K562 (cell line): ENCODE measurements around the gene PRKG2.

Experiments used
- CBX3 ChIP-seq, 2 experiments: IDR thresholded peaks; 1 replicate in 1 of 2; 2 replicates in 1 of 2; pipeline ENCODE4 v1.6.1; 2012; ENCODE audit warnings: inconsistent platforms in 2 of 2, low read length in 2 of 2, borderline replicate concordance in 1 of 2, control low read depth in 1 of 2
- EZH2 ChIP-seq: IDR thresholded peaks from 2 replicates; pipeline ENCODE4 v1.6.1; 2012; ENCODE audit warnings: low read depth, mild to moderate bottlenecking, inconsistent platforms, low read length, borderline replicate concordance
- TAF1 ChIP-seq: IDR thresholded peaks from 2 replicates; pipeline ENCODE4 v1.6.1; 2011; ENCODE audit warnings: mild to moderate bottlenecking, low read length, moderate library complexity; ENCODE audit not compliant: insufficient read depth, control insufficient read depth, severe bottlenecking; ENCODE audit errors: extremely low read depth
- ZNF232 ChIP-seq: sonication (generic); formaldehyde crosslinking; IDR thresholded peaks from 2 replicates; pipeline ENCODE4 v1.8.0; 2022; ENCODE audit warnings: mild to moderate bottlenecking, missing genetic modification reagents
- TF ChIP-seq, protein P1 (sequence below): fragments of 150-350 bp; IDR thresholded peaks from 2 replicates; pipeline ENCODE4 v1.6.1; 2014; ENCODE audit warnings: low read depth, mild to moderate bottlenecking, low read length, borderline replicate concordance

- no peak for TF ChIP-seq TAF1
- no peak for TF ChIP-seq ZNF232 (CRISPR knock-in tag)
- no peak for TF ChIP-seq EZH2
- TF ChIP-seq CBX3 (IDR thresholded peaks at IDR 0.05; ENCODE audit: borderline replicate concordance in 1 of 2, low read length in 2 of 2): no peak
- TF ChIP-seq, protein P1, sequence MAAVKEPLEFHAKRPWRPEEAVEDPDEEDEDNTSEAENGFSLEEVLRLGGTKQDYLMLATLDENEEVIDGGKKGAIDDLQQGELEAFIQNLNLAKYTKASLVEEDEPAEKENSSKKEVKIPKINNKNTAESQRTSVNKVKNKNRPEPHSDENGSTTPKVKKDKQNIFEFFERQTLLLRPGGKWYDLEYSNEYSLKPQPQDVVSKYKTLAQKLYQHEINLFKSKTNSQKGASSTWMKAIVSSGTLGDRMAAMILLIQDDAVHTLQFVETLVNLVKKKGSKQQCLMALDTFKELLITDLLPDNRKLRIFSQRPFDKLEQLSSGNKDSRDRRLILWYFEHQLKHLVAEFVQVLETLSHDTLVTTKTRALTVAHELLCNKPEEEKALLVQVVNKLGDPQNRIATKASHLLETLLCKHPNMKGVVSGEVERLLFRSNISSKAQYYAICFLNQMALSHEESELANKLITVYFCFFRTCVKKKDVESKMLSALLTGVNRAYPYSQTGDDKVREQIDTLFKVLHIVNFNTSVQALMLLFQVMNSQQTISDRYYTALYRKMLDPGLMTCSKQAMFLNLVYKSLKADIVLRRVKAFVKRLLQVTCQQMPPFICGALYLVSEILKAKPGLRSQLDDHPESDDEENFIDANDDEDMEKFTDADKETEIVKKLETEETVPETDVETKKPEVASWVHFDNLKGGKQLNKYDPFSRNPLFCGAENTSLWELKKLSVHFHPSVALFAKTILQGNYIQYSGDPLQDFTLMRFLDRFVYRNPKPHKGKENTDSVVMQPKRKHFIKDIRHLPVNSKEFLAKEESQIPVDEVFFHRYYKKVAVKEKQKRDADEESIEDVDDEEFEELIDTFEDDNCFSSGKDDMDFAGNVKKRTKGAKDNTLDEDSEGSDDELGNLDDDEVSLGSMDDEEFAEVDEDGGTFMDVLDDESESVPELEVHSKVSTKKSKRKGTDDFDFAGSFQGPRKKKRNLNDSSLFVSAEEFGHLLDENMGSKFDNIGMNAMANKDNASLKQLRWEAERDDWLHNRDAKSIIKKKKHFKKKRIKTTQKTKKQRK: no peak
These were observed 174.9 kb downstream of the PRKG2 start for GRCh38 chr4:81040012-81040659.
